RWPE1 (cell line): ENCODE data around the gene SRCAP.

Experiments
- CTCF ChIA-PET: fragments of 350-600 bp; sonication (Branson Sonifier 250); formaldehyde crosslinking; extraction: SDS; loops from one replicate; lab custom pipeline; 2021; lab: Yijun Ruan, JAX
- POLR2A ChIA-PET: fragments of 400-600 bp; formaldehyde crosslinking; extraction: SDS; loops from one replicate; lab custom pipeline; 2020; ENCODE audit warnings: antibody characterized with exemption; ENCODE audit not compliant: low non-redundant PET; lab: Yijun Ruan, JAX
- DNase-seq: peaks from one replicate; pipeline ENCODE4 v3.0.0; 2012; ENCODE audit warnings: low spot score
- H3K27ac ChIP-seq: fragments of 450-650 bp; 2 replicates; pipeline ENCODE4 v1.5.1; 2017
- TF ChIP-seq, protein P1 (sequence below): fragments of 450-650 bp; conservative IDR thresholded peaks from 2 replicates; pipeline ENCODE4 v1.5.1; 2017; ENCODE audit warnings: low read depth, mild to moderate bottlenecking

SRCAP gene

GRCh38 chr16:30787613-30788378 is 88.8 kb downstream of the SRCAP start:
- TF ChIP-seq, protein P1, sequence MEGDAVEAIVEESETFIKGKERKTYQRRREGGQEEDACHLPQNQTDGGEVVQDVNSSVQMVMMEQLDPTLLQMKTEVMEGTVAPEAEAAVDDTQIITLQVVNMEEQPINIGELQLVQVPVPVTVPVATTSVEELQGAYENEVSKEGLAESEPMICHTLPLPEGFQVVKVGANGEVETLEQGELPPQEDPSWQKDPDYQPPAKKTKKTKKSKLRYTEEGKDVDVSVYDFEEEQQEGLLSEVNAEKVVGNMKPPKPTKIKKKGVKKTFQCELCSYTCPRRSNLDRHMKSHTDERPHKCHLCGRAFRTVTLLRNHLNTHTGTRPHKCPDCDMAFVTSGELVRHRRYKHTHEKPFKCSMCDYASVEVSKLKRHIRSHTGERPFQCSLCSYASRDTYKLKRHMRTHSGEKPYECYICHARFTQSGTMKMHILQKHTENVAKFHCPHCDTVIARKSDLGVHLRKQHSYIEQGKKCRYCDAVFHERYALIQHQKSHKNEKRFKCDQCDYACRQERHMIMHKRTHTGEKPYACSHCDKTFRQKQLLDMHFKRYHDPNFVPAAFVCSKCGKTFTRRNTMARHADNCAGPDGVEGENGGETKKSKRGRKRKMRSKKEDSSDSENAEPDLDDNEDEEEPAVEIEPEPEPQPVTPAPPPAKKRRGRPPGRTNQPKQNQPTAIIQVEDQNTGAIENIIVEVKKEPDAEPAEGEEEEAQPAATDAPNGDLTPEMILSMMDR, result no peak
- DNase-seq, result no peak
- CTCF ChIA-PET, result no interaction called here
- POLR2A ChIA-PET, result interaction anchor here (1.5 kb wide), 1 partner anchor 18 kb away, joined by 12 read pairs; no protein-coding TSS in a partner anchor
- H3K27ac ChIP-seq, result peak overlapping the region; percentile 84
